ENCODE data around the gene PRR14. TPM values are rescaled to one million over a fixed set of nuclear protein-coding genes. Genes with fewer than 3 reads are reported as not detected.
A peak's percentile ranks its signal among the peaks of the same experiment; 100 is the strongest.

Gene PRR14
- total RNA-seq, 1 donor from 2014 or later = 22.6 TPM

GRCh38 chr16:30659507-30660423 is 9.0 kb downstream of the PRR14 start:
- TF ChIP-seq CTCF (IDR thresholded peaks at IDR 0.05; ENCODE audit: insufficient read depth, low read length, poor library complexity, severe bottlenecking) = no peak
- Histone ChIP-seq H3K27me3 (ENCODE audit: control insufficient read depth, insufficient read depth, low read length) (no peaks in the 10 kb centered on the region), H3K4me3 (ENCODE audit: low read depth, low read length) (peak overlapping the region; percentile 82), H3K36me3 (ENCODE audit: control insufficient read depth, insufficient read depth, low read length) (no peaks in the 10 kb centered on the region)
- DNase-seq (ENCODE audit: low read depth) = no peak

- no peak for TF ChIP-seq CTCF (IDR thresholded peaks at IDR 0.05; ENCODE audit: insufficient read depth, low read length, poor library complexity, severe bottlenecking)
- no peaks in the 10 kb centered on the region for H3K27me3 ChIP-seq (ENCODE audit: control insufficient read depth, insufficient read depth, low read length)
- H3K36me3 ChIP-seq (ENCODE audit: control insufficient read depth, insufficient read depth, low read length) = peaks cover 3% of the 10 kb centered on the region
- DNase-seq (ENCODE audit: low read depth) = no peak
- peak overlapping the region; percentile 82 for H3K4me3 ChIP-seq (ENCODE audit: low read depth, low read length)
Measured at GRCh38 chr16:30660424-30661261, 9.9 kb downstream of the PRR14 start.

GRCh38 chr16:30662449-30662848 is 11.7 kb downstream of the PRR14 start:
- Histone ChIP-seq H3K4me3 (ENCODE audit: low read depth, low read length) (no peak overlapping the region), H3K36me3 (ENCODE audit: control insufficient read depth, insufficient read depth, low read length) (peaks cover 3% of the 10 kb centered on the region), H3K27me3 (ENCODE audit: control insufficient read depth, insufficient read depth, low read length) (no peaks in the 10 kb centered on the region)
- no peak for DNase-seq (ENCODE audit: low read depth)
- TF ChIP-seq CTCF (IDR thresholded peaks at IDR 0.05; ENCODE audit: insufficient read depth, low read length, poor library complexity, severe bottlenecking) = no peak

- TF ChIP-seq CTCF (IDR thresholded peaks at IDR 0.05; ENCODE audit: insufficient read depth, low read length, poor library complexity, severe bottlenecking) = no peak
- no peak for DNase-seq (ENCODE audit: low read depth)
- H3K4me3 ChIP-seq (ENCODE audit: low read depth, low read length) = no peak overlapping the region
- no peaks in the 10 kb centered on the region for H3K27me3 ChIP-seq (ENCODE audit: control insufficient read depth, insufficient read depth, low read length)
- peaks cover 3% of the 10 kb centered on the region for H3K36me3 ChIP-seq (ENCODE audit: control insufficient read depth, insufficient read depth, low read length)
Measured at GRCh38 chr16:30663038-30663437, 12.3 kb downstream of the PRR14 start.

- H3K27me3 ChIP-seq (ENCODE audit: control insufficient read depth, insufficient read depth, low read length) = no peaks in the 10 kb centered on the region
- DNase-seq (ENCODE audit: low read depth) = no peak
- no peak overlapping the region for H3K4me3 ChIP-seq (ENCODE audit: low read depth, low read length)
- peaks cover 4% of the 10 kb centered on the region for H3K36me3 ChIP-seq (ENCODE audit: control insufficient read depth, insufficient read depth, low read length)
- TF ChIP-seq CTCF (IDR thresholded peaks at IDR 0.05; ENCODE audit: insufficient read depth, low read length, poor library complexity, severe bottlenecking) = no peak
Measured at GRCh38 chr16:30663820-30664219, 13.1 kb downstream of the PRR14 start.
